Left colon (tissue), 2 donors: Measurements from ENCODE around the gene MFNG. TPM values are rescaled to one million over a fixed set of nuclear protein-coding genes. Genes with fewer than 3 reads are reported as not detected.
"Not testable (repeated sequence)": the region's sequence is repeated elsewhere in the genome, so short reads cannot be mapped to it uniquely, and the experiment has no call there.

Experiments
- ATAC-seq: fragments of 200-7000 bp; cut with Tn5 transposase; one replicate; pipeline ENCODE4 v1.9.1; 2020; ENCODE audit warnings: mild to moderate bottlenecking, moderate library complexity
- DNase-seq, 2 donors: peaks; one replicate each; pipeline ENCODE4 v3.0.0-alpha.2; 2020
- intact Hi-C, 2 donors: fragments of 100-400 bp; cut with DNase I in 1 of 2; cut with micrococcal nuclease in 1 of 2; formaldehyde crosslinking; loops; one replicate each; pipeline versions ENCODE4 v1.11.2 to v1.14.0; 2022; cut with DNase I, micrococcal nuclease
- long read RNA-seq: library from polyadenylated mRNA; unstranded; transcript quantifications from one replicate; pipeline ENCODE4 v2.0.0, GENCODE V29; 2021
- total RNA-seq, 2 donors: library from RNA; stranded (reverse); fragmentation: NEBNext Ultra II Directional; extraction: Animal tissue kit (Norgen Biotek cat#: 25700); gene quantifications; one replicate each; pipeline ENCODE4 v1.2.1, GENCODE V29; 2021
- donor health status: DM: no; HTN: no; CAD: no.
- donor health status: DM: yes; HTN: yes; CAD: no.

The MFNG gene, protein sequence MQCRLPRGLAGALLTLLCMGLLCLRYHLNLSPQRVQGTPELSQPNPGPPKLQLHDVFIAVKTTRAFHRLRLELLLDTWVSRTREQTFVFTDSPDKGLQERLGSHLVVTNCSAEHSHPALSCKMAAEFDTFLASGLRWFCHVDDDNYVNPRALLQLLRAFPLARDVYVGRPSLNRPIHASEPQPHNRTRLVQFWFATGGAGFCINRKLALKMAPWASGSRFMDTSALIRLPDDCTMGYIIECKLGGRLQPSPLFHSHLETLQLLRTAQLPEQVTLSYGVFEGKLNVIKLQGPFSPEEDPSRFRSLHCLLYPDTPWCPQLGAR
- total RNA-seq = 10 to 100 TPM; 10.4 to 11.2 TPM
- long read RNA-seq, transcript MFNG-201 (8 exons, 2,088 nt) = major isoform, 17 of 24 reads
- long read RNA-seq, partial matches to known transcripts = 0 of 24 reads
- long read RNA-seq, other reads (novel, unspliced or antisense) = 7 of 24 reads

DNA sequence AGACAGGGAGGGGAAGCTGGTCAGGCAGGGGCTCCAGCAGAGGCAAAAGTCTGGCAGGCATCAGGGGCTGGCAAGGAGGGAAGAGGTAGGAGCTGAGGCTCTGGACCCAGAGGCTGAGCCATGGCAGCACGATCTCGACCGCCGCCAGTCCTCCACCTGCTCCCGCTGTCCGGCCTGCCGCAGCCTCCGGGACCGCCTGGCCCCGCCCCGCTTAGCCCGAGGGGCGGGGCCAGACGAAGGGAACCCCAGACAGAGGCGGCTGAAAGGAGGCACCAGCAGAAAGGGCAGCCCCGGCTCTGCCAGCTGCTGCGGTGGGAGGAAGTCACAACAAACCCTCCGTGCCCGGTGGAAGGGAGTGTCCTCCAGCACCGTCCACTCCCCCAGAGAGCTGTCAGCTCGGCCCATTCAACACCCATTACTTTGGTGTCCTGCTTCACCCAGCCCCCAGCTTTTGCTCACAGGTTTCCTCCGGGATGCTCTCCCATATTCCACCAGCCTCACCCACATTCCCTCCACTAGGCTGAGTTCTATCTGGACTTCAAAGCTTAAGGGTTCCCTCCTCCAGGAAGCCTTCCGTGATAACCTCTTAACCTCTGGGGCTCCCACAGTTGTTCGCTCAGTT is at the start of gene MFNG:
TSS of gene MFNG (minus strand) at position 161 of the 622 bp plus-strand sequence. CDS start 207 bp downstream, outside the sequence.
- intact Hi-C loops = no loop called here
- ATAC-seq (peak; percentile 85), DNase-seq (peak; percentile 80 to 84)

DNA sequence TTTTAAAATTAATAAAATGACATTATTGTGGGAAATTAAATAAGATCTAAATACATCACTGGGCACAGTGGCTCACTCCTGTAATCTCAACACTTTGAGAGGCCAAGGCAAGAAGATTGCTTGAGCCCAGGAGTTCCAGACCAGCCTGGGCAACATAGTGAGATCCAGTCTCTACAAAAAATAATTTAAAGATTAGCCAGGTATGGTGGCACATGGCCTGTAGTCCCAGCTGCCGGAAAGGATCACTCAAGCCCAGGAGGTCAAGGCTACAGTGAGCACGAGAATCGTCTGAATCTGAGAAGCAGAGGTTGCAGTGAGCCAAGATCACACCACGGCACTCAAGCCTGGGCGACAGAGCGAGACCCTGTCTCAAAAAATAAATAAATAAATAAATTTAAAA is 49.0 kb upstream of the MFNG start:
- ATAC-seq = no peak
- intact Hi-C loops = loop anchor here in 1 of 2 donors (5.0 to 10.0 kb wide), 2 partner anchors 37 to 60 kb away; no protein-coding TSS in a partner anchor
- no peak for DNase-seq

DNA sequence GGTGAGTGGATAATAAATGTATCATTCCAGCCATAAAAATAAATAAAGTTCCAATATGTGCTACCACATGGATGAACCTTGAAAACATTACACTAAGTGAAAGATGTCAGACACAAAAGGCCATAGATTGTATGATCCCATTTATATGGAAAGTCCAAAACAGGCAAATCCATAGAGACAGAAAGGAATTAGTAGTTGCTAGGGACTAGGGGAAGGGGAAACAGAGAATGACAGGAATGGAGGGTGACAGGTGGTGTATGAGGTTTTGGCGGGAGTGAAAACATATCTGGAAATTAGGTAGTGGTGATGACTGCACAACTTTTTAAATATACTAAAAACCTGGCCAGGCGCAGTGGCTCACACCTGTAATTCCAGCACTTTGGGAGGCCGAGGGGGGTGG is 48.3 kb upstream of the MFNG start:
- no peak for ATAC-seq
- DNase-seq = no peak
- intact Hi-C loops = loop anchor here in 1 of 2 donors (10.0 kb wide), 1 partner anchor 60 kb away; no protein-coding TSS in a partner anchor

DNA sequence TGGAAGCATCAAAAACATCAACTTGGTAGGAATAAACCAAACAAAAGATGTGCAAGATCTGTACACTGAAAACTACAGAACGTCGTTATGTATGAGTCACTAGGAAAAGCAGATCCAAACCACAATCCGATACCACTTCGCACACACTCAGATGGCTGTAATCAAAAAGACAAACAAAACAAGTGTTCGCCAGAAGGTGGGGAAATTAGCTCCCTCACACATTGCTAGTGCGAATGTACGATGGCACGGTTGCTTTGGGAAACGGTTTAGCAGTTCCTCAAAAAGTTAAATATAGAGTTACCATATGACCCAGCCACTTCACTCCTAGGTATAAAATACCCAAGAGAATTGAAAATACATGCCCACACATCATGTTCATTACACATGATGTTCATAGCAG is 47.8 kb upstream of the MFNG start:
- ATAC-seq (peak; percentile 18), DNase-seq (no peak)
- intact Hi-C loops = loop anchor here in 1 of 2 donors (10.0 kb wide), 1 partner anchor 61 kb away; no protein-coding TSS in a partner anchor

DNA sequence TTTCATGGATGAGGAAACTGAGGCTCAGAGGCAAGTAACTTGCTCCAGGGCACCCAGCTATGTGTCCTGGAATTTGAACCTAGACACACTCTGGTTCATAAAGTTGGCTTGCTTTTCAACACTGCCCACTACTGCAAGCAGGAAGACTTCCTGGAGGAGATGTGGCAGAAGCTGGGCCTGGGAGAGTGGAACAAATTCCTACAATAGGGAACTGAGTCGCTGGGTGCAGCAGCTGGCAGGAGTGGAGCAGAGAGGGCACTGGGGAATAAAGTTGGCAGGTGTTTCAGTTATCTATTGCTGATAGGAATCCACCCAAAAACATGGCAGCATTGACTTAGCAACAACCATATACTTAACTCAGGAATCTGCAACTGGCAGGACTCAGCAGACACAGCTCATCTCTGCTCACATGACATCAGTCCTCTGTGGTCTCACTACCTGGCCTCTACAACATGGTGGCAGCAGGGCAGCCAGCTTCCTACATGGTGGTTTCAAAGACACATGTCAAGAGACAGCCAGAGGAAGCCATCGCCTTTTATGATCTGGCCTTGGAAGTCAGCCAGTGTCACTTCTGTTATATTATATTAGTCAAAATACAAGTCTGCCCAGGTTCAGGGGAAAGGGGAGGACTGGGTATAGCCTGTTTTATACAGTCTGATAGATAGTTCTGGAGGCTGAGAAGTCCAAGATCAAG is 43.6 kb upstream of the MFNG start:
- DNase-seq (peak; percentile 80 to 81), ATAC-seq (peak; percentile 79)
- intact Hi-C loops = loop anchor here in 1 of 2 donors (10.0 kb wide), 1 partner anchor 65 kb away; no protein-coding TSS in a partner anchor

DNA sequence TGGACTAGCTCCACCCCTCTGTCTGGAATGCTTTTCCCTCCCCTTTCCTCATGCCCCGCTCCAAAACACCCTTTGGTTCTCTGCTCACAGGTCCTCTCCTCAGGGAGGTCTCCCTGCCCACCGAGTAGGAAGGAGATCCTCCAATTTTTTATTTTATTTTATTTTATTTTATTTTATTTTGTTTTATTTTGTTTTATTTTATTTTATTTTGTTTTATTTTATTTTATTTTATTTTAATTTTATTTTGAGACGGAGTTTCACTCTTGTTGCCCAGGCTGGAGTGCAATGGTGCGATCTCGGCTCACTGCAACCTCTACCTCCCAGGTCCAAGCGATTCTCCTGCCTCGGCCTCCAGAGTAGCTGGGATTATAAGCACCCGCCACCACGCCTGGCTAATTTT is 41.8 kb upstream of the MFNG start:
- intact Hi-C loops, DNase-seq, ATAC-seq: not testable (repeated sequence)

DNA sequence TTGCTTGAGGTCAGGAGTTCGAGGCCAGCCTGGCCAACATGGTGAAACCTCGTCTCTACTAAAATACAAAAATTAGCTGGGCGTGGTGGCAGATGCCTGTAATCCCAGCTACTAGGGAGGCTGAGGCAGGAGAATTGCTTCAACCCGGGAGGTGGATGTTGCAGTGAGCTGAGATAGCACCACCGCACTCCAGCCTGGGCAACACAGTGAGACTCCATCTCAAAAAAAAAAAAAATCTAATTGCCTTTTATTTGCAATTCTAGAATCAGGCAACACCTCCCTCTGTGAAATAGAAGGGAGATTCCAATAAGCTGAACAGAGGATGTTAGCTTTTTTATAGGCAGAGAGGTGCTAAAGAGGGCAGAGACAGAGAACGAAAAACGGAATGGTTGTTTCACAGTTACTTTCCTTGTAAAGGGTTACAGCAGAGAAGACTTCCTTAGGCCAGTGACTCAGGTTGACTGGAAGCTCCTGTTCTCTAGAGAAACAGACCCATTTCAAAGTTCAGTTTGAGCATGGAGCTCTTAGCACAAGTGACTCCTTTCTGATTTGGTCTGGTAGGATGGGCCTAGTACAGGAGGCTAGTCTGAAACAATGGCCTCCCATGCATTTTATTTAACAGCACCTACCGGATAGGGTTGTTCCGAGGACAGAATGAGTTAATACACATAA is 41.0 kb upstream of the MFNG start:
- DNase-seq, intact Hi-C loops, ATAC-seq: not testable (repeated sequence)

DNA sequence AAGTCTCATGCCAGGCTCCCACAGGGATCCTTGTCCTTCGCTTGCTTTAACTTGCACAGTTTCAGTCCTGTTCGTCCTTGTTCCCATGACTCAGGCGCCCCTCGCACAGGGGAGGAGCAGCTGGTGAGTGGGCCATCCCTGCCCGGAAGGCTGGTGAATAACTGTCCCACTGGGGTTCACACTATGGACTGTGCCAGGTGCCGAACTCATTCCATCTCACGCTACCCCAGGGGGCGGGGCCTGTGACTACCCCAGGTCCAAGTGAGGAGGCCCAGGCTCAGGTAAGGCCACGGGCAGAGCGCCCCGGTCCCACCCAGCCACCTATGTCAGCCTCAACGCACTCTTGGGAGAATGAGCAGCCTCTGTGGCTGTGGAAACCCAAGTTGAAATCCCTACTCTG is 40.2 kb upstream of the MFNG start:
- intact Hi-C loops = no loop called here
- no peak for ATAC-seq
- DNase-seq = no peak

DNA sequence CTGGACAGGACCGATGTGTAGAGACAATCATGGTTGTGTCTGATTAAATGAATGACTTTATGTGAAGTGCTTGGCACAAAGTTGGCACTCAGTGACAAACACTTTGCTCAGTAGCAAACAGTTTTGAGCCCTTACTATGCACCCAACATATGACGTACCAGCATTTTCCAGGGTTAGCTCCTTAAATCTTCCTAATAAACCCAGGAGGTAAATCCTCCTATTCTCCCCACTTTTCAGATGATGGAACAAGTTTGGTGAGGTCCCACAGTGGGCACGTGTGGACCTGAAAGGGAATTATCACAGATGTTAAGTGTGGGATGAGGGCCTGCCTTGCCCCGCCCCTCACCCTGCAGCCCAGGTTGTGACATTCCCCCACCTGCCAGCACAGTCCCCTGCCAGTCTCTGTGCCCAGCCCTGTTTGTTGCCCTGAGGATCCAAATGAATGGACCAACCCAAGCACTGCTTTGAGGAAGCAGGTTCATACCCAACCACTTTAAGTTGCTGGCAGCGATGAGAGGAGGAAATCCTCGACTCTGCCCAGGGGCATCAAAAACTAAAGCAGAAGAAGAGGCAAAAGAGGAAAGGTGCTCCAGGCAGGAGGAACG is 39.7 kb upstream of the MFNG start:
- DNase-seq (no peak), ATAC-seq (no peak)
- intact Hi-C loops = no loop called here

DNA sequence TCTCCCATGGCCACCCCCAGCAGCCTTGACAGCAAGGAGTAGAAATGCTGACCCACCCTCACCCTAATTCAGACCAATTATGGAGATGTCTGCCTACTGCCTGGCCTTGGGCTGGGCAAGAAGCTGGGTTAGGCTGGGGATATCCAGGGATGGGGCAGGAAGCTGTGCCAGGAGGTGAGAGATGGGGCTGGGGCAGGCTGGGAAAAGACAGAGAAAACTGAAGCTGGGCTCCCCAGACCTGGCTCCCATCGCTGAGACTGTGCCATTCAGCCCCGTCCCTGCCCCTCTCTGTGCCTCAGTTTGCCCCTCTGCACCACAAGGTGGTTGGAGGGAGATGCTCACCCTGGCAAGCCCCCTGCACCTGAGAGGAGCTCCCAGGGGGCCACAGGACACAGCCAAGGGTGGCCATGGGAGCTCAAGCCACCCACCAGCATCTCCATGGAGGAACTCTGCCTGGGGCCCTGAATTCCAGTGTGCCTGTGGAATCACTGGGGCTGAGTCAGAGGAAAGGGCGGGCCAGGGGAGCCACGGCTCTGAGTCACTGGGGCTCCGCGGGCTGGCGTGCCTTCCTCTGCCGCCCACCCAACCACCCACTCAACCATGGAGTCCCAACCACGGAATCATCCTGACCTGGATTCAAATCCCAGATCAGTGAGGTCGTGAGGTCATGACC is 39.0 kb upstream of the MFNG start:
- intact Hi-C loops = no loop called here
- no peak for ATAC-seq
- no peak for DNase-seq

DNA sequence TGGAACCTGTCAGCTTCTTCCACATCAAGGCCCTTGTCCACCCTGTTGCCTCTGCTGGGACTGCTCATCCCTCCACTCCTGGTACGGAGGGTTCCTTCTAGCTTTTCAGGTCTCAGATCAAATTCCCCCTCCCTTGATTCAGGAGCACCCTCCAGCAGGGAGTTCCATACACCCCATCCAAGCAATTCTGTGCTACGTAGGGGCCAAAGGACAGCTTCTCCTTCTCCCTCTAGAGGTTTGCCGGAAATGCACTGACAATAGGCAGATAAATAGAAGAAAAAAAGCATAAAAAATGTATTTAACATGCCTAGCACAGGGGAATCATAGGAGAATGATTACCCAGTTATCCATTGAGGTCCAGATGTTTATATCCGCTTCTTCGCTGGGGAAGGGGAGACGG is 36.3 kb upstream of the MFNG start:
- intact Hi-C loops = no loop called here
- no peak for DNase-seq
- no peak for ATAC-seq

DNA sequence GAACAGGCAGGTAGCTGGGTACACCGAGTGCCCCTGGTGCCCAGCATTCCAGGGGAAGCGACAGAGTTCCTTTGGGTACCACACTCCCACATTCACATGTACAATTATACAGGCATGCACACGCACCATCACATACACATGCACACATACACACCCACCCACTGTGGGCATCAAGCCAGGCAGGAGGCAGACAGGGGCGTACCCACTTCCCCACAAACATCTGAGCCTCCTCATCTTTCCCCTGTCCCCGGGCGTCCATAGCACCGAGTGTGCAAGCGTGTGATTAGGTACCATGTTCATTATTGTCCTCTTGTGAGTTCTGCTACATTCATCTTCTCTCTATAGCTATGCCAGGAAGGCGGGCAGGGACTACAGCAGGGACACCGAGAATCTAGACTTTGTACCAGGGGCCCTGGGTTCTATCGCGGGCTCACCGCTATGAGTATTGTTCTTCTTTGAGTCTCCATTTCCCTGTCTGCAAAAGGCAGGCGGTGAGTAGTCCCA is 35.1 kb upstream of the MFNG start:
- ATAC-seq (peak; percentile 63), DNase-seq (peak; percentile 55 to 63)
- intact Hi-C loops = no loop called here

DNA sequence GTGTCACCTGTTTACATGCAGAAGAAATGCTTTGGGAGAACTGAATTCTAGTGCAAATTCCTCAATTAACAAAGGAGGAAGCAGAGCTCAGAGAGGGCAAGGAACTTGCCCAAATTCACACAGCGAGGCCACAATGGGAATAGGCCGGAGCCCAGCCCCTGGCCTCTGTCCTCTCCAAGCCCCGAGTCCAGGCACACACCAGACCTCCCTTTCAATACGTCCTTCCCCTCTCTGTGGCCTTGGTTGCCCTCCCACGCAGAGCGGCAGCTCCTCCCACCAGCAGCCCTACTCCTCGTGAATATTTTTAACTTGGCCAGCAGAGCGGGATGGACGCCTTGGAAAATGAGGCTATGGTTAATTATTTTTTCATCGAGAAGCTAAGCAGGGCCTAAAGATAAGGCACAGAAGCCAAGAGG is 34.6 kb upstream of the MFNG start:
- intact Hi-C loops = no loop called here
- no peak for DNase-seq
- no peak for ATAC-seq

DNA sequence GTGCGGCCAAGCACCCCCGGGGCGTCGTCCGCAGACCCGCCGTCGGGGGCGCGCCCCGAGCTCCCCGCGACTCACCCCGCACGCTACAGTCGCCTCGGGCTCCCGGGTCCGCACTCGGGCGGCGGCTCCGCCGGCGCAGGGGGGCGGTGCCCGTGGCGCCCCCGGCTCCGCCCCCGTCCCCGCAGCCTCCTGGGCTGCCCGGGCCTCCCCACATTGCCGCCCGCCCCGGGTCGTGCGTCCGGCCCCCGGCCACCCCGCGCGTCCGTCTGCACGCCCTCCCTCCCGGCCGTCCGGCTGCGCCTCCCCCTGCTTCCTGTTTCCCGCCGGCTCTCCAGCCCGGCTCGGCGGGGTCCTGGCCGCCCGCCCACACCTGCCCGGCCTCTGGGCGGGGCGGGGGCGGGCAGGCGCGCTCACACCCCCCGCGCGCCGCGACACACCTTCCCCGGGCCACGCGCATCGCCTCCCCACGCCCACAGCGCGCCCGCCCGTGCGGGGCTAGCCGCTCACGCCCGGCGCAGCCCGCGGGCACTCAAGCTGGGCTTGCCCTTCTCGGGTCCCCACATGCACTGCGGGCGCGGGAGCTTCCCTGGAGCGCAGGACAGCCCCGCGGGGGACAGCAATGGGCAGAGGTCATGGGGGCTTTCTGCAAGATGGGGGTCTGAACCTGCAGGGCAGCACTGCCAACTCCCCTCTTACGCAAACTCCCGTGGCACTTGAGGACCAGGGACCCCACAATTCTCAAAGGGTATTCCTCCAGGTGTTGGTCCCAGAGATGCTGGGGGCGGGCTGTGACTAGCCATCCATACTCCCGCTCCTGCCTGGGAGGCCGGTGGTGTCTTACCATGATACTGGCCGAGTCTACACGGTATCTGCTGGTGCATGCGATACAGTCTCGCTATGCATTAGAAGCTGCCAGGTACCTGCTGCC is 33.3 kb upstream of the MFNG start, which contains the start of gene CARD10:
TSS of gene CARD10 (minus strand) at position 148 of the 928 bp plus-strand sequence. CDS start 215 bp downstream, outside the sequence.
- ATAC-seq (peak; percentile 71), DNase-seq (peak in 1 of 2 donors; percentile 70)
- intact Hi-C loops = no loop called here

DNA sequence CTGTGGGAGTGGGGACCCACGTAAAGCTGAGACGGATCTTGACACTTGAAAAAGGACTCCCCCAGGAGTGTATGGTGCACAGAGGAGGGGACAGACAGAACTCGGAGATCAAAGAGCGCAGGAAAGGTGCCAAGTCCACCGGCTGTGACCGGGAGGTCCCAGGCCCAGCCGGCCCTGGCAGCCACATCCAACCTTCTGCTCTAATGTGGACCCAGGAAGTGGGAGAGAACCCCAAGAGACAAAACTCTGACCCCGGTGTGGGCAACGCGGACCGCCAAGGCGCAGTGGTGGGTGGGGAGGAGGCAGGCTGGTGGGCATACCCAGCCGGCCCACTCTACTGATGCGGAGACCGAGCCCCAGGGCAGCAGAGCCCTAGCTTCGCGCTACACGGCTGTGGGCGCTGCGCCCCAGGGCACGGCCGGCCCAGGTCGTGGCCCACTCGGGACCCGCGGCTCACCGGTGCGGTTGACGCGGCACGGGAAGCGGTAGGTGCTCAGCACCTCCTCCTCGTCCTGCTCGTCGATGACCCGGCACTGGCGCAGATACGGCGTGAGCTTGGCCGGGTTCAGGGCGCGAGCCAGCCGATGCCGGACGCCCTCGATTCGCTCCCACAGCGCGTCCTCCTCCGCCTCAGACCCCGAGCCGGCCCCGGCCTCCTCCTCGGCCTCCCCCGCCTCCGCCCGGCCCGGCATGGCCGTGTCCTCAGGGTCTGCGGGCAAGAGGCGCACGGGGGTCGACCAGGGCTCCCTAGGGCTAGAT is 32.5 kb upstream of the MFNG start:
- ATAC-seq (peak; percentile 37), DNase-seq (peak in 1 of 2 donors; percentile 54)
- intact Hi-C loops = no loop called here
